K562 (cell line): Measurements from ENCODE around the gene SIM1.

Source experiments
- MAZ ChIP-seq, 2 experiments: fragments of 450-650 bp in 1 of 2; sonication (generic) in 1 of 2; formaldehyde crosslinking; IDR thresholded peaks in 1 of 2; conservative IDR thresholded peaks in 1 of 2; 2 replicates each; pipeline versions ENCODE4 v1.4.0 to v1.5.0; 2020; ENCODE audit warnings: mild to moderate bottlenecking in 1 of 2, missing genetic modification reagents in 1 of 2
- NFYB ChIP-seq: IDR thresholded peaks from 2 replicates; pipeline ENCODE4 v1.6.1; 2011; ENCODE audit warnings: mild to moderate bottlenecking, moderate library complexity; ENCODE audit not compliant: insufficient read length; ENCODE audit errors: extremely low read depth
- RBBP5 ChIP-seq: fragments of 200-600 bp; sonication (generic); IDR thresholded peaks from 2 replicates; pipeline ENCODE4 v1.6.1; 2012; ENCODE audit warnings: borderline replicate concordance, mild to moderate bottlenecking, low read length, control low read depth, inconsistent platforms; ENCODE audit not compliant: insufficient read depth, poor library complexity, severe bottlenecking
- SIX5 ChIP-seq, 2 experiments: IDR thresholded peaks; 2 replicates each; pipeline ENCODE4 v1.6.1; 2011; ENCODE audit warnings: low read length in 2 of 2, borderline replicate concordance in 1 of 2, low read depth in 1 of 2, mild to moderate bottlenecking in 1 of 2, moderate library complexity in 1 of 2; ENCODE audit not compliant: insufficient read depth in 1 of 2
- ZBTB17 ChIP-seq: fragments of 450-650 bp; formaldehyde crosslinking; IDR thresholded peaks from 2 replicates; pipeline ENCODE4 v1.4.0; 2020; ENCODE audit warnings: mild to moderate bottlenecking
- ZNF316 ChIP-seq: fragments of 450-650 bp; IDR thresholded peaks from 2 replicates; pipeline ENCODE4 v1.6.1; 2016
- TF ChIP-seq, protein P1 (sequence below), 3 experiments: IDR thresholded peaks in 2 of 3; conservative IDR thresholded peaks in 1 of 3; 2 replicates each; pipeline ENCODE4 v1.5.1; 2011 to 2012; ENCODE audit warnings: low read length in 3 of 3, mild to moderate bottlenecking in 3 of 3, control low read depth in 2 of 3, improper control_type of control experiment in 1 of 3, inconsistent platforms in 1 of 3, low read depth in 1 of 3, mixed read lengths in 1 of 3, moderate library complexity in 1 of 3; ENCODE audit not compliant: insufficient read depth in 2 of 3

DNA sequence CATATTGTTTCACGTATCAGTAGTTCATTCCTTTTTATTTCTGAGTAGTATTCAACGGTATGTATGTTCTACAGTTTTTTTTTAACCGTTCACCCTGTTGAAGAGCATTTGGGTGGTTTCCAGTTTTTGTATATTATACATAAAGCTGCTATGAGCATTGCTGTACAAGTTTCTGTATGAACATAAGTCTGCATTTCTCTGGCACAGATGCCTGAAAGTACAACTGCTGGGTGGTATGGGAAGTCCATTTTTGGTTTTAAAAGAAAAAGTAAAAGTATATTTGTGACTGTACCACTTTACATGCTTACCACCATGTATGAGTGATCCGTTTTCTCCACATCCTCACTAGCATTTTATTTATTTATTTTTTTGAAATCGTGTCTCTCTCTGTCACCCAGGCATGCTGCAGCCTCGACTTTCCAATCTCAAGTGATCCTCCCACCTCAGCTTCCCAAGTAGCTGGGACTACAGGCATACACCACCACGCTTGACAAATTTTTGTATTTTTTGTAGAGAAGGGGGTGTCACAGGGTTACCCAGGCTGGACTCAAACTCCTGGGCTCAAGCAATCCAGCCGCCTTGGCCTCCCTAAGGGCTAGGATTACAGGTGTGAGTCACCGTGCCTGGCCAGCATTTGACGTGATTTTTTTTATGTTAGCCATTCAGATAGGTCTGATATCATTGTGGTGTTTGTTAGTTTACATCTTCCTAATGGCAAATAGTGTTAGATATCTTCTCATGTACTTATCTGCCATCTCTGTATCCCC is 11.0 kb upstream of the SIM1 start:
- TF ChIP-seq RBBP5 = no peak
- no peak for TF ChIP-seq SIX5 (IDR thresholded peaks at IDR 0.05; ENCODE audit: borderline replicate concordance in 1 of 2, insufficient read depth in 1 of 2, low read depth in 1 of 2, low read length in 2 of 2)
- no peak for TF ChIP-seq MAZ (CRISPR knock-in tag; conservative IDR thresholded peaks at IDR 0.05 in 1 of 2, IDR thresholded peaks at IDR 0.05 in 1 of 2)
- TF ChIP-seq ZBTB17 (CRISPR knock-in tag) = no peak
- no peak for TF ChIP-seq ZNF316
- TF ChIP-seq NFYB = no peak
- TF ChIP-seq, protein P1, sequence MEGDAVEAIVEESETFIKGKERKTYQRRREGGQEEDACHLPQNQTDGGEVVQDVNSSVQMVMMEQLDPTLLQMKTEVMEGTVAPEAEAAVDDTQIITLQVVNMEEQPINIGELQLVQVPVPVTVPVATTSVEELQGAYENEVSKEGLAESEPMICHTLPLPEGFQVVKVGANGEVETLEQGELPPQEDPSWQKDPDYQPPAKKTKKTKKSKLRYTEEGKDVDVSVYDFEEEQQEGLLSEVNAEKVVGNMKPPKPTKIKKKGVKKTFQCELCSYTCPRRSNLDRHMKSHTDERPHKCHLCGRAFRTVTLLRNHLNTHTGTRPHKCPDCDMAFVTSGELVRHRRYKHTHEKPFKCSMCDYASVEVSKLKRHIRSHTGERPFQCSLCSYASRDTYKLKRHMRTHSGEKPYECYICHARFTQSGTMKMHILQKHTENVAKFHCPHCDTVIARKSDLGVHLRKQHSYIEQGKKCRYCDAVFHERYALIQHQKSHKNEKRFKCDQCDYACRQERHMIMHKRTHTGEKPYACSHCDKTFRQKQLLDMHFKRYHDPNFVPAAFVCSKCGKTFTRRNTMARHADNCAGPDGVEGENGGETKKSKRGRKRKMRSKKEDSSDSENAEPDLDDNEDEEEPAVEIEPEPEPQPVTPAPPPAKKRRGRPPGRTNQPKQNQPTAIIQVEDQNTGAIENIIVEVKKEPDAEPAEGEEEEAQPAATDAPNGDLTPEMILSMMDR (IDR thresholded peaks at IDR 0.05 in 2 of 3, conservative IDR thresholded peaks at IDR 0.05 in 1 of 3; ENCODE audit: insufficient read depth in 2 of 3, low read depth in 1 of 3, low read length in 3 of 3) = no peak
